GM19324 (cell line): ENCODE results near the gene PNLIPRP2.

Experiments used
- ATAC-seq: cut with Tn5 transposase; IDR thresholded peaks from one replicate; pipeline ENCODE4 v1.9.1; 2021; ENCODE audit warnings: mild to moderate bottlenecking, moderate library complexity; ENCODE audit not compliant: unreplicated experiment, low FRiP score

PNLIPRP2 gene

GRCh38 chr10:116653885-116654284, 33.1 kb downstream of the PNLIPRP2 start:
- no peak for ATAC-seq

DNA sequence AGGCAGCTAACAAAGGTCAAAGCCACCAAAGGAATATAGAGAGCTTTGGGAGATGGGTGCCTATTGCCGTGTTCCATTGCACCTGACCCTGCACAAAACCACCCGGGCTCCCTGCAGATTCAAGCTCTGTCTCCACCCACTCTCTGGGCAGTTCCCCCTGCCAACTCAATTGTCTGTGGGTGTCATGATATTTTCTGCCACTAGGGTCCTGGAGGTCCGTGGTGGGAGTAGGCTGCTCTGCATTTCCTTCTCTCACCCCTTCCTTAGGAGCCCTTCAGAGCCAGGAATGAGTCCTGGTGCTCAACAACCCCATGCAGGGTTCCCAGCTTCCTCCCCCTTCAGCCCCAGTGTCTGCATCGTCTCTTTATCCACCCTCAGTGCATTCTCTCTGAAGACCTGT, 34.1 kb downstream of the PNLIPRP2 start:
- no peak for ATAC-seq

- ATAC-seq, result no peak
Measured at GRCh38 chr10:116655568-116655967, 34.8 kb downstream of the PNLIPRP2 start.

- ATAC-seq, result no peak
Measured at GRCh38 chr10:116656044-116656443, 35.3 kb downstream of the PNLIPRP2 start.

DNA sequence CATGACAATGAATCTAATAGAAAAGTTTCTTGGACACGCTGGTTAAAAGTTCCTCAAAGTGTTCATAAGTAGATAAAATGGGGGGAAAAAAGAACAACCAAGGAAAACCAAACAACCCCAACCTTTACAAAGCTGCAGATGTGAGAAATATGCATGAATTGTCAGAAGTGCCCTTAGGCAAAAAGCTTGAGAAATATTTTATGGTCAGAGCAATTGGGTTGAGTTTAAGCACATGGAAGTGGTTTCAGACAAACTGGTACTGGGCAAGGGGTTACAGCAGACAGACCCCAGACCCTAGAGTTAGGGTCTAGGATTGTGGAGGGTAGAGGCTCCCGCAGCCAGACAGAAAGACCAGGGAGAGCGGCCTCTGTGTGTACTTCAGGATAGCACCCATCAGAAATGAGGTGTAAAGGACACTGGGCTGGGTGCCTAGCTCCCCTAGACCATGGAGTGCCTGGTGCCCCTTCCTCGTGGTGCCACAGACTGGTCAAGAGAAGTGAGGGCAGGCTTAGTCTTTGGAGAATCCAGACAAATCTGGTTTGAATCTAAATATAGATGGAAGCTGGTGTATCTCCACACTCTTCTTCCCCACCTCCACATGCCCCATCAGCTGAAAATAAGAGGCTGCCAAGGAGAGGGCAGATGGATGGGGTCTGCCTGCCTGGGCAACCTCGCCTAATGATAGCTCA, 37.3 kb downstream of the PNLIPRP2 start:
- no peak for ATAC-seq

DNA sequence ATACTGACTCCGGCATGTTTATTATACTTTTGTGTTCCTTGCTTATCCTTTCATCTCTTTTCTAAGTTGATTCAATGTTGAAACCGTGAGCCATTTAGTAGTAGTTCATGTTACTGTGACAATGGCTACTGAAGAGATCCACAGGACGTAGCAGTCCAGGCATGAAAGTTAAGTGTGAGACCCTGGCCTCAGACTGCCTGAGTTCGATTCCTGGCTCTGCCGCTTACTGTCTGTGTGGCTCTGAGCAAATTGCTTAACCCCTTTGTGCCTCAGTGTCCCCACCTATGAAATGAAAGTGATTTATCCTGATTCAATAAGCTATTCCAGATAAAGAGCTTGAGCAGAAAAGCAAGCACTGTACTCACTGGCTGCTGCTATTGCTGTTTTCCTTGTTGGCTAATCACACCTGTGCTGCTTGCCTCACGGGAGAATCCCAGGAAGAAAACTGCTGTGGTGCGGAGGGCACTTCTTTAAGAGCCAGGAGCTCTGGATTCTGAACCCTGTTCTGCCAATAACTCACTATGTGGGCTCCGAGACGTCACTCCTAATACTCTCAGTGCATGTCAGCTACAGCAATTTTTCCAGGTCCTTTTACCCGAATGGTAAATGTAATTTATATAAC, 38.4 kb downstream of the PNLIPRP2 start:
- no peak for ATAC-seq

DNA sequence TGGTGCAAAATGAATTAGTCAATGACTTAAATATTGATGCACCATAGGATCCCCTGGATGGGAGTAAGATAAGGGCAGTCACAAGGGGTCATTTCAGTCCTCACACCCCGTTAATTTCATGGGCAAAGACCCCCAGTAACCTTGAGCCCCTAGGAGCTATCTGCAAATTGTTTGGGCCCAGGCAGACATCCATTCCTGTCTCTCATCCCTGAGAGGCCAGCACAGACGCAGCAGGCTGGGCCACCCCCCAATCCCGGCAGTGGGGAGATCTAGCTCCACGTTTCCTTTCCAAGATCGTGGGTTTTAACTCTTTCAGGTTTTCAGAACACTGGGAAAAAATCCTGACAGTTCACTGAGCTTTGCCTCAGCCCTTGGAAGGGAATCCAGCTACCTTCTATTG, 40.1 kb downstream of the PNLIPRP2 start:
- no peak for ATAC-seq

- no peak for ATAC-seq
Measured at GRCh38 chr10:116663342-116663741, 42.6 kb downstream of the PNLIPRP2 start.

- no peak for ATAC-seq
Measured at GRCh38 chr10:116664631-116665030, 43.9 kb downstream of the PNLIPRP2 start.

DNA sequence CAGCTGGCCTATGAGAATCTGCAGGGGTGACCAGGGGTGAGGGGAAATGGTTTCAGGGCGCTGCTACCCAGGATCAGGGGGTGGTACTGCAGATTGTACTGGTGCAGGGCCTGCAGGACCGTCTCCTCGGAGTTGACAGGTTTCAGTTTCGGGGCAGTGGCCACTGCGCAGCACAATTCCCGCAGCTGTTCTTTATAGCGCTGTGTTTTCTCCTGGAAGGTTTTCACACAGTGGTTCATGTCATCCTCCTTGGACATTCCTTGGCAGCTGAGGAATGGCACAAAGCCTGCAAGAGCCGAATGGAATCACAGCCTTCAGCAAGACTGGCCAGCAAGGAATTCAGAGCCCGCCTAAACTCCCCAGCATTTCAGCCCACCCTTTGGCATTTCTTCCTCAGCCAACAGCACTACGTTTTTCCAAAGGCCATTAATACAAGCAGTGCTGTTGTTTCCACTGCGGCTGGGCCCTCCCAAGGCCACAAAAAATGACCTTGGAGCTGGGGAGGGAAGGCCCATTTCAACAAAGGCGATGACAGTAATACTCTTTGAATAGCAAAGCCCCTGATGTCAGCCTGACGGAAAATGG, 44.9 kb downstream of the PNLIPRP2 start:
- ATAC-seq, result no peak

DNA sequence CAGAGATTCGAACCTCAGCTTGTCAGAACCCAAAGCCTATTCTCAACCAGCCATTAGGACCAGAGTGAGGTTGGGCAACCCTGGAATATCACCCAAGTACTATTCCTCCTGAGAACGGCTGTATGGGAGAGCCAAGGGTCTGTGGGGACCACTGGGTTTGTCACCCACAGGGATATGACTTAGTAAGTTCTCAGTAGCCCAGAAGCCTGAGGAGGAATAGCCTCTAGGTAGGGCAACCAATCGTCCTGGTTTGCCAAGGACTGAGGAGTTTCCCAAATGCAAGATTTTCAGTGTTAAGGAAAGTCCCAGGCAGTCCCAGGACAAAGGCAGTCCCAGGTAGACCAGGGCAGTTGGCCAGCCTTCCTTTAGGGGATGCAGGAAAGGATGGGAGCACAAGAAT, 46.7 kb downstream of the PNLIPRP2 start:
- no peak for ATAC-seq

GRCh38 chr10:116668018-116668417, 47.3 kb downstream of the PNLIPRP2 start:
- no peak for ATAC-seq

GRCh38 chr10:116668446-116668845, 47.7 kb downstream of the PNLIPRP2 start:
- no peak for ATAC-seq

DNA sequence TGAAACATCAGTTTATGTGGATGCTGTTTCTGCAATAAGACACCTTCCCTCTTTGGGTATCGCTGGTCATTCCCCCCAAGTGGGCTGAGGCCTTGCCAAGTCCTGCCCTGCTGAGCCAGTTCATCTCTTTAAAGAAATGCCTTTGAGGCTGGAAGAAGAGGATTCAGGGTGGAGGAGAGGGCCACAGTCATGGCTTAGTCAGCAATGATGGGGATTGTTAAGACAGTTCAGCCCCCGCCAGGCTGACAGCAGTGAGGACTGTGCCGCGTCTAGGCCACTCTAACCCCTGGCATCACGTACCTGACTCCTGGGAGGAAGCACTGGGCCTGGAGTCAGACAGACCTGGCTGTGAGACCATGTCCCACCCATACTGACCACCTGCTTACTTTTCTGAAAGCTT, 48.3 kb downstream of the PNLIPRP2 start:
- no peak for ATAC-seq

DNA sequence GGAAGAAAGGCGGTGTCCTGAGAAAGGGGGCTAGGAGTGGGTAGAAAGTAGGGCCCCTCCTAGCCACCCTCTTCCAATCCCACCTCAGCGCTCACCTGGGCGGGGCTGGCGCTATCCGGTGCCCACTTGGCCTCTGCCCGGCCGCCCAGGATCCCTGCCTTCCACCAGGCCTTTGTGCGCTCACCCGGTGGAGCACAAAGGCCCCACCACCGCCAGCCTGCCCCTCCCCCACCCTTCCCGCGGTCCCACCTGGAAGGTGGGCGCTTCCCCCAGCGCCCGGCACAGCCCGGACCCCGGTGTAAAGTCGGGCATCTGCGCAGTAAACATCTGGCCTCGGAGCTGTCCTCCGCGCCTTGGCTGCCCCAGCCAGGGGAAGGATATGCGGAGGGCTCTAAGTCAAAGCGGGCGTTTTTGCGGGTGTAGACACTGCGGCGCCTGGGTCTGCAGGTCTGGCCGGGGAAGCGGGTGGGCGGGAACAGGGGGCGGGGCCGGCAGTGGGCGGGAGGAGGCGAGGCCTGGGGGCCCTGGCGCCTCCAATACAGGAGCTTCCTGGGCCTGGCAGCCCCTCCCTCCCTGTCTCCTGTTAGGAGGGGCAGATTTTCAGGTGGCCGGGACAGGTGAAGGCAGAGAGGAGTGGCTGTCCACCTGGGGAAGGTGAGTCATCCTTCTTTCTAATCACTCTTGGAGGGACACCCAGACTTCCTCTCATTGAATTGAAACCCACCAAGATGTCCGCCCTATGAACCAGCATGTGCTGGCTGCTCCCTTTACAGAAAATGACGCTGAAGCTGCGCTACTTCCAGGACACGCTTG, 49.3 kb downstream of the PNLIPRP2 start:
- no peak for ATAC-seq

DNA sequence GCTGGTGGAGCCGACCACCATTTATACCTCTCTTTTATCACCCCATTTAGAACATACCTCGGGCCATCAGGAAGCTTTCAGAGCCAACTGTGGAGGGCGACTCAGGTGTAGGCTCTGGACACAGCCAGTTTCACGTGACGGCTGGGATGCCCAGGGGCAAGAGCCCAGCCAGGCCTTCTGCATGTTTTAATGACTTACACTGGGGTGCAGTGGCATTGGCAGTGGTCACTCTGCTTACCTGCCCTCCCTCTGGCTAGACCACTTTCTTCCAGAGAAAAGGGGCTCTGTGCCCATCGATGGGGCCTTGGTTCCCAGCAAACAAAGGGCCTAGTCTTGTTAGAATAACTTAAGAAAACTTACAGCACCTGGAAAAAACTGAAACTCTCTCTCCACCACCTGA, 50.0 kb downstream of the PNLIPRP2 start:
- ATAC-seq, result no peak

DNA sequence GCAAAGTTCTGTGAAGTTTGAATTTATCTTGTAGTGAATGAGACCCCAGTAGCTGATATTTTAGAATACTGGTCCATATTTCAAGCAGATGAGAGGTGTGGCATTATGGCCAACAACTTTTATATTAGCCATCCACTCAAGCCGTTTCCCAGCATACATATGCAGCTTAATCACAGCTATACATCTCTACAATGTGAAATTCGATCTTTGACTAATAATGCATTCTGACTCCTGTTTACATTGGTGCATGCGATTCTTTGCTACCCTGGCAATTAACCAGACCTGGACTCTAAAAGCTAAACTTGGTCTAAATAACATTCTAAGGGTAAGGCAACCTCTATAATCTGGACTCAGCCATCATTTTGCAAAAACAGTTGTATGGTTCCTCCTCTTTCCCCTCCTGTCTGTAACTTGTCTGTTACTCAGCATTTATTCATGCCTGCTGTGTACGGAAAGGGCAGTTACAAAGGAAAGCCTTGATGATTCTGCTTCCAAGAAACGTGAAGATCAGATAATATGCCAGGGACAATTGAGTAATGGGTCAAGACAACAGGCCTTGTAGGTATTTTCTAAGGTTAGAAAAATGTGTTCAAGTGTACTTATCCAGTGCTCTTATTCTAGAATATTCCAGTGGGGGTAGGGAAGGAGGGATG, 50.6 kb downstream of the PNLIPRP2 start:
- no peak for ATAC-seq

DNA sequence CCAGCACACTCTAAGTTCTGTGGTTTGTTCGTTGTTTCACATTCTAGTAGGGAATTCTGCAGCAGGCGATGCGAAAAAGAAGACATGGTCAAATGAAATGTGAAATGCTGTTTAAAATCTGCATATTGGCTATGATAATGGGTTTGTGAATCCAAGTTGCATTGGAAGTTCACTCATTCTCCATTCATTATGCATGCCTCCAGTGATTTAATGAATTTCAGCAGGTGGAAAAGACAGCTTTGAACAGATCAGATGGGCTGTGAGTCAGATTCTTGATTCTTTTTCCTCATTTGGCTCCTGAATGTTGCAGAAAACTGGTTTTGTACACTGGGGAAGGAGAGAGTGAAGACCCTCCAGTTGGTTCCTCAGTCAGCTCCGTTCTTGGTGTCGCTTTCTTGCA, 52.1 kb downstream of the PNLIPRP2 start:
- ATAC-seq, result no peak

DNA sequence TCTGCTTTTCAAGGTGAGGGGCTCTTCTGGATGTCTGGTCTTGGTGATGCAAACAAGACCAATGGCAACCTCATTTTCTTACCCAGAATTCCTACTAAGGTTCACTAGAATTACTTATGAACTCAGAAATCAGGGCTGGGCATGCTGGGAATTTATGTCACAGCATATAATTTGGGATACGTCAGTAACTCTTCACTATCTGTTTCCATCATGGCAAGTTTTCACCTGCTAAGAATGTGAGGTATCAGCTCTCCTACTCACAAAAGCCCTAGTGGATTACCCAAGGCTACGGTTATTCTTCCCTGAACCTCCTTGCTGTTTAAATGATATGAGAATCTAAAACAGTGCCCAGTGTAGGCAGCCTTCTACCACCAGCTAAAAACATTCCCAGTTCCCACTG, 53.1 kb downstream of the PNLIPRP2 start:
- no peak for ATAC-seq

- no peak for ATAC-seq
Measured at GRCh38 chr10:116674901-116675423, 54.2 kb downstream of the PNLIPRP2 start.

DNA sequence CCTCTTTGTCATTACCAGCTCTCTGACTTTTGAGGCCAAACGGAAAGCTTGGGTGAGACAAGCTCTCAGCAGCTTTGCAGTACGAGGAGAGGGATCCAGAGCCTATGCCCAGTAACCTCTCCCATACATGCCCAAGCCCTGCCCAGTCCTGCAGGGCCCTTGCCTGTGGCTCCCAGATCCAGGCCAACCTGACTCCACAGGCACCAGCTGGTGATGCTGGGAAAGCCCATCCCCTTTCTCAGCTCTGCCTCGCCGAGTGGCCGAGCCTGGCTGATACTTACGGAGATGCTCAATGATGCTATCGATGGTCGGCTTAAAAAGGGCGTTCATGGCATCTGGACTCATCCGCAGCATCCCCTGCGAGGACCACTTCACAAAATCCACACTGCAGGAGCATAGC, 55.4 kb downstream of the PNLIPRP2 start:
- no peak for ATAC-seq
